H1 (cell line): ENCODE results near the gene CCDC8. TPM values are rescaled to one million over a fixed set of nuclear protein-coding genes. Genes with fewer than 3 reads are reported as not detected.
"Not testable (repeated sequence)": the region's sequence is repeated elsewhere in the genome, so short reads cannot be mapped to it uniquely, and the experiment has no call there.

ENCODE experiments used
- CTCF ChIA-PET: fragments of 300-600 bp; sonication (Branson Sonifier 250); formaldehyde crosslinking; loops from one replicate; lab custom pipeline; 2021; ENCODE audit not compliant: partially characterized antibody; lab: Charles Lee
- POLR2A ChIA-PET: fragments of 300-600 bp; sonication (Branson Sonifier 250); formaldehyde crosslinking; loops from one replicate; lab custom pipeline; 2021; ENCODE audit warnings: inconsistent platforms; ENCODE audit not compliant: partially characterized antibody; lab: Charles Lee
- DNase-seq, 2 experiments: peaks; one replicate each; pipeline versions ENCODE4 v3.0.0 to v3.0.0-alpha.2; 2010 to 2022; ENCODE audit warnings: low spot score in 2 of 2, low read depth in 1 of 2, mixed read lengths in 1 of 2
- FAIRE-seq: peaks from 2 replicates; lab custom pipeline; 2011; peaks lifted over from hg19 to GRCh38; lab: Jason Lieb, UNC
- H2AFZ ChIP-seq: 2 replicates; pipeline ENCODE4 v1.8.1; 2012; ENCODE audit warnings: low read length, inconsistent platforms
- H2AK5ac ChIP-seq: 2 replicates; pipeline ENCODE4 v1.6.1; 2013; ENCODE audit warnings: low read depth, low read length
- H2BK120ac ChIP-seq: replicated peaks from 2 replicates; pipeline ENCODE3; 2013; ENCODE audit warnings: low read depth, low read length, inconsistent platforms
- H2BK12ac ChIP-seq: 2 replicates; pipeline ENCODE4 v1.6.1; 2013; ENCODE audit warnings: low read depth, low read length
- H2BK15ac ChIP-seq: 2 replicates; pipeline ENCODE4 v1.6.1; 2013; ENCODE audit warnings: low read length
- H2BK20ac ChIP-seq: 2 replicates; pipeline ENCODE4 v1.6.1; 2013; ENCODE audit warnings: low read length
- H2BK5ac ChIP-seq: 2 replicates; pipeline ENCODE4 v1.6.1; 2013; ENCODE audit warnings: low read depth, low read length
- H3K14ac ChIP-seq: 2 replicates; pipeline ENCODE4 v1.6.1; 2013; ENCODE audit warnings: inconsistent platforms; ENCODE audit not compliant: insufficient read length
- H3K18ac ChIP-seq: 2 replicates; pipeline ENCODE4 v1.6.1; 2013; ENCODE audit warnings: low read length; ENCODE audit errors: extremely low read depth
- H3K23ac ChIP-seq: 2 replicates; pipeline ENCODE4 v1.6.1; 2013; ENCODE audit warnings: inconsistent platforms; ENCODE audit not compliant: insufficient read length
- H3K23me2 ChIP-seq: 2 replicates; pipeline ENCODE4 v1.6.1; 2013; ENCODE audit warnings: low read depth, low read length
- H3K27ac ChIP-seq: 2 replicates; pipeline ENCODE4 v1.6.1; 2011; ENCODE audit warnings: low read depth, low read length, inconsistent platforms
- H3K27me3 ChIP-seq, 4 experiments: replicated peaks in 1 of 4; 1 replicate in 1 of 4; 2 replicates in 3 of 4; pipeline versions ENCODE4 v1.6.1 to v1.8.1; 2011 to 2013; ENCODE audit warnings: low read length in 3 of 4, mild to moderate bottlenecking in 3 of 4, inconsistent platforms in 2 of 4, mixed read lengths in 2 of 4, moderate library complexity in 1 of 4; ENCODE audit not compliant: control insufficient read depth in 3 of 4, insufficient read depth in 3 of 4; ENCODE audit errors: extremely low read depth in 1 of 4
- H3K36me3 ChIP-seq, 4 experiments: 2 replicates each; pipeline versions ENCODE4 v1.6.1 to v1.8.1; 2011 to 2013; ENCODE audit warnings: mild to moderate bottlenecking in 4 of 4, low read length in 3 of 4, moderate library complexity in 2 of 4, control low read depth in 1 of 4, inconsistent platforms in 1 of 4; ENCODE audit not compliant: insufficient read depth in 4 of 4, control insufficient read depth in 2 of 4
- H3K4ac ChIP-seq: replicated peaks from 2 replicates; pipeline ENCODE3; 2013; ENCODE audit warnings: low read length, low read depth, mixed read lengths, inconsistent platforms; ENCODE audit not compliant: insufficient read length
- H3K4me1 ChIP-seq, 4 experiments: replicated peaks in 1 of 4; 1 replicate in 1 of 4; 2 replicates in 3 of 4; pipeline versions ENCODE4 v1.6.1 to v1.8.1; 2011 to 2013; ENCODE audit warnings: low read length in 3 of 4, inconsistent platforms in 2 of 4, mixed read lengths in 1 of 4; ENCODE audit not compliant: insufficient read depth in 4 of 4, control insufficient read depth in 3 of 4
- H3K4me2 ChIP-seq, 2 experiments: 2 replicates each; pipeline versions ENCODE4 v1.6.1 to v1.8.1; 2011 to 2013; ENCODE audit warnings: low read depth in 2 of 2, low read length in 2 of 2, control low read depth in 1 of 2, inconsistent platforms in 1 of 2, mild to moderate bottlenecking in 1 of 2; ENCODE audit not compliant: insufficient read depth in 1 of 2
- H3K4me3 ChIP-seq, 4 experiments: fragments of 200-600, 300-600 bp in 1 of 4; sonication (generic), shearing (Covaris generic), sonication (Bioruptor Twin) in 1 of 4; 2 replicates each; pipeline versions ENCODE4 v1.5.1 to v1.8.1; 2011 to 2016; ENCODE audit warnings: low read length in 4 of 4, low read depth in 3 of 4, control low read depth in 2 of 4, inconsistent platforms in 2 of 4, mild to moderate bottlenecking in 2 of 4, mixed read lengths in 1 of 4, moderate library complexity in 1 of 4; ENCODE audit not compliant: insufficient read depth in 2 of 4; ENCODE audit errors: extremely low read depth in 1 of 4
- H3K56ac ChIP-seq: replicated peaks from 2 replicates; pipeline ENCODE3; 2013; ENCODE audit warnings: low read depth, mild to moderate bottlenecking, mixed read lengths, low read length, inconsistent platforms; ENCODE audit not compliant: insufficient read length
- H3K79me1 ChIP-seq: 2 replicates; pipeline ENCODE4 v1.6.1; 2013; ENCODE audit warnings: low read depth, low read length, control low read depth
- H3K79me2 ChIP-seq, 2 experiments: 2 replicates each; pipeline versions ENCODE4 v1.6.1 to v1.8.1; 2012 to 2013; ENCODE audit warnings: low read length in 2 of 2, mild to moderate bottlenecking in 2 of 2, inconsistent platforms in 1 of 2; ENCODE audit not compliant: insufficient read depth in 2 of 2, control insufficient read depth in 1 of 2
- H3K9ac ChIP-seq, 4 experiments: replicated peaks in 1 of 4; 1 replicate in 1 of 4; 2 replicates in 3 of 4; pipeline versions ENCODE4 v1.6.1 to v1.8.1; 2011 to 2013; ENCODE audit warnings: low read depth in 3 of 4, low read length in 3 of 4, control low read depth in 2 of 4, mild to moderate bottlenecking in 2 of 4, moderate library complexity in 2 of 4, inconsistent platforms in 1 of 4; ENCODE audit errors: extremely low read depth in 1 of 4
- H3K9me3 ChIP-seq, 2 experiments: 2 replicates each; pipeline versions ENCODE4 v1.6.1 to v1.8.1; 2012 to 2013; ENCODE audit warnings: mild to moderate bottlenecking in 2 of 2, moderate library complexity in 2 of 2, control low read depth in 1 of 2, inconsistent platforms in 1 of 2, low read depth in 1 of 2, low read length in 1 of 2, mixed read lengths in 1 of 2; ENCODE audit not compliant: insufficient read depth in 2 of 2
- H4K20me1 ChIP-seq, 2 experiments: replicated peaks in 1 of 2; 2 replicates each; pipeline versions ENCODE3 to v1.8.1; 2011 to 2013; ENCODE audit warnings: inconsistent platforms in 2 of 2, low read length in 2 of 2, mild to moderate bottlenecking in 1 of 2; ENCODE audit not compliant: insufficient read depth in 2 of 2, control insufficient read depth in 1 of 2
- H4K5ac ChIP-seq: 2 replicates; pipeline ENCODE4 v1.6.1; 2013; ENCODE audit warnings: low read length, low read depth, mixed read lengths, inconsistent platforms; ENCODE audit not compliant: insufficient read length
- H4K8ac ChIP-seq: 2 replicates; pipeline ENCODE4 v1.8.0; 2013; ENCODE audit warnings: mild to moderate bottlenecking, moderate library complexity, low read length, inconsistent platforms; ENCODE audit not compliant: insufficient read depth; ENCODE audit errors: extremely low read depth
- H4K91ac ChIP-seq: replicated peaks from 2 replicates; pipeline ENCODE3; 2013; ENCODE audit warnings: low read length, mixed read lengths, inconsistent platforms; ENCODE audit not compliant: insufficient read length
- HDAC2 ChIP-seq, 2 experiments: fragments of 300-600 bp in 1 of 2; sonication (generic) in 1 of 2; IDR thresholded peaks; 2 replicates each; pipeline ENCODE4 v1.6.1; 2011 to 2012; ENCODE audit warnings: low read depth in 2 of 2, low read length in 2 of 2, mild to moderate bottlenecking in 2 of 2, moderate library complexity in 2 of 2, borderline replicate concordance in 1 of 2, inconsistent platforms in 1 of 2
- POLR2A ChIP-seq, 2 experiments: IDR thresholded peaks; 1 replicate in 1 of 2; 2 replicates in 1 of 2; pipeline ENCODE4 v1.6.1; 2011; ENCODE audit warnings: low read depth in 2 of 2, low read length in 2 of 2, mild to moderate bottlenecking in 2 of 2; ENCODE audit errors: control extremely low read depth in 1 of 2
- RBBP5 ChIP-seq: IDR thresholded peaks from 2 replicates; pipeline ENCODE4 v1.7.1; 2012; ENCODE audit warnings: low read depth, mild to moderate bottlenecking, inconsistent platforms, low read length, moderate library complexity, borderline replicate concordance
- SIN3A ChIP-seq, 2 experiments: IDR thresholded peaks in 1 of 2; conservative IDR thresholded peaks in 1 of 2; 2 replicates each; pipeline ENCODE4 v1.6.1; 2011 to 2012; ENCODE audit warnings: low read length in 2 of 2, improper control_type of control experiment in 1 of 2, low read depth in 1 of 2, mild to moderate bottlenecking in 1 of 2
- SP1 ChIP-seq: IDR thresholded peaks from 2 replicates; pipeline ENCODE4 v1.6.1; 2011; ENCODE audit warnings: low read depth, low read length
- TAF1 ChIP-seq: IDR thresholded peaks from 2 replicates; pipeline ENCODE4 v1.6.1; 2011; ENCODE audit warnings: mild to moderate bottlenecking, low read depth, low read length
- WGBS, 2 experiments: shearing (Covaris generic) in 1 of 2; methylation state at CpG; one replicate each; pipeline versions ENCODE4 v1.1.6 to v1.1.7; 2013 to 2015; ENCODE audit warnings: low lambda C conversion rate in 2 of 2, mixed read lengths in 2 of 2, inconsistent platforms in 1 of 2, low coverage in 1 of 2, missing lambda C conversion rate in 1 of 2; ENCODE audit not compliant: insufficient replicate concordance in 2 of 2, insufficient coverage in 1 of 2, insufficient read length in 1 of 2; ENCODE audit errors: extremely low coverage in 1 of 2, missing lambda C conversion rate in 1 of 2; 5-methylcytosine and 5-hydroxymethylcytosine counted together
- polyA plus RNA-seq, 7 experiments: library from polyadenylated mRNA; depleted of rRNA in 3 of 7; stranded (reverse) in 5 of 7; unstranded in 2 of 7; fragments of >200 nt in 5 of 7; fragments of 200-250 nt in 2 of 7; gene quantifications; 1 replicate in 5 of 7; 2 replicates in 1 of 7; 4 replicates in 1 of 7; pipeline versions ENCODE4 v1.2.1 to v1.2.3, GENCODE V29; 2011 to 2013; ENCODE audit warnings: missing spikeins in 2 of 7, mixed read lengths in 2 of 7
- total RNA-seq: library from RNA; stranded (reverse); fragmentation: NEBNext Ultra II Directional; extraction: Animal tissue kit (Norgen Biotek cat#: 25700); gene quantifications from 2 replicates; pipeline ENCODE4 v1.2.1, GENCODE V29; 2021

The CCDC8 gene
- total and polyA plus RNA-seq, 2 of the 8 experiments (the other 6 are each of a cell fraction or from before 2014, with no cell fraction given) = 4.9 to 13.6 TPM

- 24% methylated on average over 42 of the region's 53 CpGs; no CpG with 5 or more reads in 1 of the 2 experiments for WGBS, 2 experiments
- Histone ChIP-seq H3K4me1 (peaks cover 3 to 10% (median 7%) of the 10 kb centered on the region in 4 experiments), H3K18ac (peak overlapping the region; percentile 73; the same call in 1 of the 2 replicates), H3K4me2 (peak overlapping the region; percentile 53 to 78), H3K79me2 (peaks cover 0 to 14% of the 10 kb centered on the region in 2 experiments; a peak in 2 of 4 replicates), H3K27me3 (peaks cover 0 to 16% (median 7%) of the 10 kb centered on the region in 4 experiments; a peak in 4 of 7 replicates), H3K4me3 (peak overlapping the region; percentile 15 to 61 (median 36); a peak in 7 of 8 replicates), H3K23me2 (peaks cover 14% of the 10 kb centered on the region; the same call in 1 of the 2 replicates), H2AFZ (0 out of 2 replicates have a peak overlapping the region, but pooled peaks have one; percentile 46)
- not testable (repeated sequence) for H3K79me1 ChIP-seq, H2BK5ac ChIP-seq, H2BK12ac ChIP-seq, H4K5ac ChIP-seq, H2AK5ac ChIP-seq, H2BK15ac ChIP-seq, H3K4ac ChIP-seq, H3K27ac ChIP-seq, H3K9ac ChIP-seq, H3K56ac ChIP-seq, H3K14ac ChIP-seq, H4K20me1 ChIP-seq, FAIRE-seq, H4K91ac ChIP-seq, H2BK120ac ChIP-seq, H3K23ac ChIP-seq, H2BK20ac ChIP-seq, H3K9me3 ChIP-seq, H4K8ac ChIP-seq, H3K36me3 ChIP-seq
- DNase-seq = peak in 1 of 2 experiments; percentile 95
- ChIA-PET CTCF (interaction anchor here (0.5 to 2.7 kb wide), 16 partner anchors 9 to 296 kb away, joined by 3 to 16 read pairs (median 5); partner anchors contain the start of genes PNMA8B and PPP5C), POLR2A (interaction anchor here (0.9 to 2.4 kb wide), 4 partner anchors 11 to 12 kb away, joined by 3 to 7 read pairs (median 3); partner anchors contain the start of gene PNMA8C)
- TF ChIP-seq SIN3A (conservative IDR thresholded peaks at IDR 0.05 in 1 of 2, IDR thresholded peaks at IDR 0.05 in 1 of 2; ENCODE audit: low read depth in 1 of 2, low read length in 2 of 2) (peak; percentile 10 to 80; a peak in 2 of 4 replicates), HDAC2 (IDR thresholded peaks at IDR 0.05; ENCODE audit: borderline replicate concordance in 1 of 2, low read depth in 2 of 2, low read length in 2 of 2) (peak in 1 of 2 experiments; percentile 66; a peak in 1 of 4 replicates), RBBP5 (peak; percentile 48; the same call in 1 of the 2 replicates), SP1 (peak; percentile 52), POLR2A (IDR thresholded peaks at IDR 0.05; ENCODE audit: control extremely low read depth in 1 of 2, low read depth in 2 of 2, low read length in 2 of 2) (peak in 1 of 2 experiments; percentile 40; a peak in 1 of 3 replicates), TAF1 (0 out of 2 replicates have a peak, but pooled peaks have one; percentile 43)
These were observed 2.7 kb upstream of the CCDC8 start for GRCh38 chr19:46415804-46416709.
